Measurements from ENCODE around the gene PAQR5.
A peak's percentile ranks its signal among the peaks of the same experiment; 100 is the strongest.

Gene PAQR5

GRCh38 chr15:69392352-69392751 is 93.6 kb downstream of the PAQR5 start:
- DNase-seq (ENCODE audit: low read depth in 3 of 3): no peak

- no peak for DNase-seq (ENCODE audit: low read depth in 3 of 3)
These were observed 95.2 kb downstream of the PAQR5 start for GRCh38 chr15:69393831-69394491.

GRCh38 chr15:69394556-69395282 is 96.0 kb downstream of the PAQR5 start:
- DNase-seq (ENCODE audit: low read depth in 3 of 3): peak; percentile 76 to 83 (median 76)

GRCh38 chr15:69395460-69395859 is 96.7 kb downstream of the PAQR5 start:
- no peak for DNase-seq (ENCODE audit: low read depth in 3 of 3)

GRCh38 chr15:69395991-69396390 is 97.3 kb downstream of the PAQR5 start:
- DNase-seq (ENCODE audit: low read depth in 3 of 3): no peak

GRCh38 chr15:69398491-69398891 is 99.8 kb downstream of the PAQR5 start:
- DNase-seq (ENCODE audit: low read depth in 3 of 3): no peak

- DNase-seq (ENCODE audit: low read depth in 3 of 3): peak in 2 of 3 experiments; percentile 3 to 36
These were observed 102.1 kb downstream of the PAQR5 start for GRCh38 chr15:69400850-69401249.

GRCh38 chr15:69402816-69403215 is 104.1 kb downstream of the PAQR5 start:
- DNase-seq (ENCODE audit: low read depth in 3 of 3): no peak

GRCh38 chr15:69403594-69403993 is 104.9 kb downstream of the PAQR5 start:
- DNase-seq (ENCODE audit: low read depth in 3 of 3): no peak

GRCh38 chr15:69405110-69405509 is 106.4 kb downstream of the PAQR5 start:
- DNase-seq (ENCODE audit: low read depth in 3 of 3): no peak

- no peak for DNase-seq (ENCODE audit: low read depth in 3 of 3)
These were observed 109.1 kb downstream of the PAQR5 start for GRCh38 chr15:69407719-69408400.

- DNase-seq (ENCODE audit: low read depth in 3 of 3): no peak
These were observed 110.1 kb downstream of the PAQR5 start for GRCh38 chr15:69408841-69409240.

- DNase-seq (ENCODE audit: low read depth in 3 of 3): peak in 1 of 3 experiments; percentile 37
These were observed 111.6 kb downstream of the PAQR5 start for GRCh38 chr15:69410248-69410874.

- no peak for DNase-seq (ENCODE audit: low read depth in 3 of 3)
These were observed 113.6 kb downstream of the PAQR5 start for GRCh38 chr15:69412274-69412673.

- no peak for DNase-seq (ENCODE audit: low read depth in 3 of 3)
These were observed 114.0 kb downstream of the PAQR5 start for GRCh38 chr15:69412701-69413100.

- peak; percentile 81 to 92 (median 87) for DNase-seq (ENCODE audit: low read depth in 3 of 3)
These were observed 115.3 kb downstream of the PAQR5 start, which contains the start of gene KIF23 for GRCh38 chr15:69413822-69414700. Gene KIF23, plus strand, starts transcription at chr15:69414349. Its CDS starts 117 bp downstream, at chr15:69414466.

GRCh38 chr15:69414701-69415167 is 116.0 kb downstream of the PAQR5 start:
- DNase-seq (ENCODE audit: low read depth in 3 of 3): no peak

- DNase-seq (ENCODE audit: low read depth in 3 of 3): no peak
These were observed 116.7 kb downstream of the PAQR5 start for GRCh38 chr15:69415381-69415780.

GRCh38 chr15:69417581-69417980 is 118.9 kb downstream of the PAQR5 start:
- no peak for DNase-seq (ENCODE audit: low read depth in 3 of 3)

GRCh38 chr15:69421498-69421897 is 122.8 kb downstream of the PAQR5 start:
- DNase-seq (ENCODE audit: low read depth in 3 of 3): no peak

- no peak for DNase-seq (ENCODE audit: low read depth in 3 of 3)
These were observed 123.7 kb downstream of the PAQR5 start for GRCh38 chr15:69422336-69422895.
